ENCODE results near the gene SYNJ2.

SYNJ2 gene

GRCh38 chr6:158142789-158143188 is 161.1 kb downstream of the SYNJ2 start:
- no peak overlapping the region for H3K27ac Mint-ChIP-seq
- no peaks in the 10 kb centered on the region for H3K27me3 Mint-ChIP-seq
- H3K36me3 Mint-ChIP-seq (ENCODE audit: low read depth), result peaks cover 37% of the 10 kb centered on the region
- H3K4me1 Mint-ChIP-seq (ENCODE audit: low read depth), result no peaks in the 10 kb centered on the region
- no peaks in the 10 kb centered on the region for H3K9me3 Mint-ChIP-seq
- no peak for DNase-seq
- H3K4me3 Mint-ChIP-seq, result no peak overlapping the region

GRCh38 chr6:158143700-158144099 is 162.0 kb downstream of the SYNJ2 start:
- Mint-ChIP-seq H3K36me3 (ENCODE audit: low read depth) (peaks cover 41% of the 10 kb centered on the region), H3K9me3 (no peaks in the 10 kb centered on the region)

More at GRCh38 chr6:158143700-158144099, 162.0 kb downstream of the SYNJ2 start:
- Mint-ChIP-seq H3K27me3 (no peaks in the 10 kb centered on the region), H3K27ac (no peak overlapping the region), H3K4me1 (ENCODE audit: low read depth) (no peaks in the 10 kb centered on the region), H3K4me3 (no peak overlapping the region)
- DNase-seq, result no peak

All from activated T-cell treated with anti-CD3 and anti-CD28 coated beads, Interleukin-2, amount 50 U/mL, for 24 hours (primary cell).